Stimulated activated CD4-positive, alpha-beta T cell treated with anti-CD3 and anti-CD28 coated beads, Interleukin-15, amount 100 ng/mL, for 24 hours (primary cell): ENCODE data around the gene C1orf52.
A peak's percentile ranks its signal among the peaks of the same experiment; 100 is the strongest.
"Not testable (repeated sequence)": the region's sequence is repeated elsewhere in the genome, so short reads cannot be mapped to it uniquely, and the experiment has no call there.

ENCODE experiments used
- DNase-seq: peaks from one replicate; pipeline ENCODE4 v3.0.0-alpha.2; 2020

The C1orf52 gene

DNA sequence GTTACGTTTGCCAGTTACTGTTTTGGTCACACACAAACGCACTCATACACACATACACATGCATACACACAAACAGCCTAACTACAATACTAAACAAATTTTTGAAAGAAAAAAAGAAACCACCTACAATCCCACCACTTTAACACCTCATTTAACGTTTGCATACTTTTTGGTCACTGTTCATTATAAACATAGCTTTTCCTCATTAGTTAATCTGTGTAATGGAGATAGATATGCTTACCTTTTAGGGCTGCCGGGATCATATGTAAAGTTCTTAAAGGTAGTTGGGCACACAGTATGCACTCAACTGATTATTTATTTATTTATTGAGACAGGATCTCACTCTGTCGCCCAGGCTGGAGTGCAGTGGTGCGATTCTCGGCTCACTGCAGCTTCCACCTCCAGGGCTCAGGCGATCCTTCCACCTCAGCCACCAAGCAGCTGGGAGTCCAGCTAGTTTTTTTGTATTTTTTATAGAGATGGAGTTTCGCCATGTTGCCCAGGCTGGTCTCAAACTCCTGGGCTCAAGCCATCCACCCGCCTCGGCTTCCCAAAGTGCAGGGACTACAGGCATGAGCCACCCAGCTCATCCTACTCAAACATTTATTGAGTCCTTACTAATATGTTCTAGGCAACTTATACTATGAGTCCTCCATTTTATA lies 17.6 kb upstream of the C1orf52 start:
- no peak for DNase-seq

DNA sequence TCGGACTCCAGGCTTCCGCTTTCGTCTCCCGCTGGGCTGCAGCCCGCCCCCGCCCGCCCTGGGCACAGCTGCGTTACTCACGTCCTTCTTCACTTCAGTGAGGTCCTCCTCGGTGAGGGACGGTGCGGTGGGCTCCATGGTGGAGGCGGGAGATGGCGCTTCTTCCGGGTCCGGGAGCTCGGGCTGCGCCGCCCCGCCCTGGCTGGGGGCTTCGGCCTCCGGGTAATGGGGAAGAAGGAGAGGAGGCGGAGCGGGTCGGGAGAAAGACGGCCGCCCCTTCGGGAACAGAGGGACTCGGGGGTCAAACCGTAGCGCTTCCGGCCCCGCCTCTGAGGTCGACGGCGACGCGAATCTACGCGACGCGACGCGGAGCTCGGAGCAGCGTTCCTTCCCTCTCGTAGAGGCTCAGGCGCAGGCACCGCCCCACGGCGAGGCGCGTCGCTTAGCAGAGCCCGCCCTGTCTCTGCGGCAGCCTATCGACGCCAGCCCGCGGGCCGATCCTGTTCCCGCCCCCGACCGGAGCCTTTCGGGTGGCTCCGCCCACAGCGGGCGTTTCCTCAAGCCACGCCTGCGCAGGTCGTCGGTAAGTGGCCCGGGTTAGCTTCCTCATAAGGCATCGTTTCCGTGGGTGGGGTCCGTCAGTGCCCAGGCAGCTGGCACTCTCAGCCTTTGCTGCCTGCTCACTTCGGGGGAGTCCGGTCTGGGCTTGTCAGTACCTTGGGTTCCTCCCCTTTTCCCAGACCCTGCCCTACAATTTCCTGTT lies 16.9 kb upstream of the C1orf52 start, which contains the start of gene BCL10:
Gene BCL10 (minus strand): TSS at position 418 of the 763 bp plus-strand sequence. CDS start 280 bp downstream, at position 138.
- DNase-seq = peak; percentile 98

DNA sequence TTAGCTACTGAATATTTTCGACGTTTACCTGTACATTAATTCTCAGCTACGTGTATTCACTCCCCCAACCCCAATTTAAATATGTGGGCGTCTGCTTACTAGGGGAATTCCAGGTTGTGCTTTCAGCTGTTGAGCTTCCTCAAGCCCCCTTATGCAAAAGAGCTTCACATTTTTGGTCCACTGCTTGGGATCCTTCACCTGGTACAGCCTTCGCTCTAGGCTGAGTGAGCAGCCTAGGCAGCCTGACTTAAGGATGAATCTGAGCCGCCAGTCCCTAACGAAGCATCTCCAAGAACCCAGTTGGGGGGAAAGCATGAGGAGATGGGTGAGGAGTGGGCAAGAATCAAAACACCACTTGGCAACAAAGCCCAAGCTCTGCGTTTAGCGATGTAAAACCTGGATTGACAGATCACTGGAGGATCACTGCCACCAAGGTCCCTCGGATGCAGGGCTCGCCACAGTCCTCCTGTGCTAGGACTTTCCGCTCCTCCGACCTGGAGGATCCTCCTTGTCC lies 16.3 kb upstream of the C1orf52 start:
- DNase-seq = no peak

DNA sequence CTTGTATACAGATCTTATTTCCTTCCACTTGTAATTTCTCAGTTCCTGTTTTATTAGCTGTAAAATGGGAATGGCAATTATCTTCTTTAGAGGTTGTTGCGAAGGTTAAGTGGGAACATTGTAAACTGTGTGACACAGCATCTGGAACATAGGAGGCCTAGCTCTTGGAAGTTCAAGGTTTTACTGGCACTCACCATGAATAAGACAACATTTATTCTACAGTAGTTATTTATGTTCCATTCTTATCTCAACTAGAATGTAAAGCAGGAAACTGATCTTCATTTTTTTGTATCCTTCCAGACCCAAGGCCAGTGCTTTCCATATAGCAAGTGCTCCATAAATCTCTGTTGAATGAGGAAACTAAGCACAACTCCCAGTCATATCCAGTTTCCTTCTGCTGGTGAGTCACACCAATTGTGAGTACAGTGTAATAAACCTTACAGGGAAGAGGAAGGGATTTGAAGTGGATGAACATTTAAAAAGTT lies 15.5 kb upstream of the C1orf52 start:
- no peak for DNase-seq

DNA sequence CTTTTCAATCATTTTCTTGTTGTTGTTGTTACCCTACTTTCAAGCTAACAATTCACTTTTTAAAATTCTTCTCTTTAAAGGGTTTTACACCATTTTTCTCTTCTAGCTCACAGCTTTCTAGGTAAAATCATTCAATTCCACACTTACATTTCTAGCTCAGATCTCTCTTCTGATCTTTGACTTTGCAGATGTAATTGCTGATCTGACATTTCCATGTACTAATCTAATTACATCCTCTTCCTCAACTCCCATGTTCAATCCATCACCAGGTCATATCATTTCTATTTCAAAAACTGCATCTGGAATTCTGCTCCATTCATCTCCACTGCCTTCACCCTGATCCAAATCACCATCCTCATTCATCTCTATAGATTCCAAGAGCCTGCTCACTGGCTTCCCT lies 13.9 kb upstream of the C1orf52 start:
- DNase-seq = no peak

DNA sequence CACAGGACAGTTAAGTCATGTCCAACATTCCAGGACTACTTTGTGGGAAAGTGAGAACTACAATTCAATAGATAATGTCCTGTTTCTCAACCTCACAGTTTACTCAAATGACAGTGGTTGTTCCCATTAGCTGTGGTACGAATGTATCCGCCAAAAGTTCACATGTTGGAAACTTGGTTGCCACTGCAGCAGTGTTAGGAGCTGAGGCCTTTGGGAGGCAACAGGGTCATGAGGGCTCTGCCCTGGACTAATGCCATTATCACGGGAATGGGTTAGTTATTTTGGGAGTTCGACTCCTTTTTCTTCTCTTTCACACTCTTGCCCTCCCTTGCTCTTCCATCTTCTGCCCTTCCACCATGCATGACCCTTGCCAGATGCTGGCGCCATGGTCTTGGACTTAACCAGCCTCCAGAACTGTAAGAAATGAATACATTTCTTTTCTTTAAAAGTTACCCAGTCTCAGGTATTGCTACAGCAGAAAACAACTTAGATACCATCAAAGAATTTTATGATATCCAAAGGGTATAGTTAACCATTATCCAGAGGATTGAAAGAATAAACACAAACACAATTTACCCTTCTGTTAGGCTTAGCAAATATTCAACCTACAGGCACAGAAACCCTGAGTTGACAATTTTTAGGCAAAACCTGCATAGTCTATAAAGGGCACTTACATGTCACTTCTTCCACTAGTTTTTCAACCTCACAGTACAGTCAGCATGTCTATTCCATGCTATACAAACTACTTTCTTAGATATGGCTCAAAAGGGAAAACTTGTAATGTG lies 9.5 kb upstream of the C1orf52 start:
- DNase-seq = no peak

DNA sequence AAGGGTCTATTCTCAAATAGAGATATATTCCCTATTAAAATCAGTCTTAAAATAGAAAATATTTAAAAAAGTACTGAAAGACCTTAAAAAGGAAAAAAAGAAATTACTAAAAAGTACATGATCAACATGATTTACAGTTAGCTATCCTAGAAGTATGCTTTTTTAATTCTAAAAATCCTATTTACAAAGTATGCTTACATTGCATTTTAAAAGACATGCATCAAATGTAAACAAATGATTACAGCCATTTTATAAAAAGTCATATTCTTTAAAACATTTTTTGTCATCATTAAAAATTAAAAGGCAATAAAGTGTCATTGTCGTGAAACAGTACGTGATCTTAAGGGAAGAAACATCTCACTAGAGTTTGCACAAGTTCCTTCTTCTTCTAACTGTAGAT lies 7.9 kb upstream of the C1orf52 start:
- DNase-seq = no peak

DNA sequence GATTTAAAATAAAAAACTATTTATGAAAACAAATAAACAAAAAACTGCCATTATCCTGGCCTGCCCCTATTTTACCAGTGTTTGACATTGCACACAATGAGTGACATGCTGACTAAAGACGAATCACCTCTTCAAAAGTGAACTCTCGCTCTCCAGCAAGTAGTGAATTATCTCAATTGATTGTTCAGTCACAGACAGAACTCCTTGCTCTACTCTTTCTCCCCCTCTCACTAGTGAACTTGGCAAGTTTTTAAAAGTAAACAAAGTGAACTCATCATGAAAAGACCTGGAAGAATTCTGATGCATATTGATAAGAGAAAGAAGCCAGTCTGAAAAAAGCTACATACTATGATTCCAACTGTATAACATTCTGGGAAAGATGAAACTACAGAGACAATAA lies 4.7 kb upstream of the C1orf52 start:
- DNase-seq = no peak

DNA sequence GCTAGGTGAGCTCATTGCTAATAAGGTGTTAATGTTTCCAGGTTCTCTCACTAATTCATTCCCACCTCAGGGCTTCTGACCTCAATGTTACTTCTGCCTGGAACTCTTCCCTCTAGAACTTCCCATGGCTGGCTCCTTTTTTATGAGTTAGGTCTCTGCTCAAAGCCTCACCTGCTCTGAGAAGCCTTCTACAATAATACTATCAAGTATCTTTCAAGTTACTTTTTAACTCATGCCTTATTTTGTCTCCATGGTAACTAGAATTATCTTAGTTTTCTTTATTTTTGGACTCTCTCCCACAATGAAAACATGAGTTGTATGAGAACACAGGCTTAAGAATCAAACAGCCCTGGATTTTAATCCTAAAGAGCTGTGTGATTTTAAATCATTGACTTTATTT lies 3.5 kb upstream of the C1orf52 start:
- no peak for DNase-seq

DNA sequence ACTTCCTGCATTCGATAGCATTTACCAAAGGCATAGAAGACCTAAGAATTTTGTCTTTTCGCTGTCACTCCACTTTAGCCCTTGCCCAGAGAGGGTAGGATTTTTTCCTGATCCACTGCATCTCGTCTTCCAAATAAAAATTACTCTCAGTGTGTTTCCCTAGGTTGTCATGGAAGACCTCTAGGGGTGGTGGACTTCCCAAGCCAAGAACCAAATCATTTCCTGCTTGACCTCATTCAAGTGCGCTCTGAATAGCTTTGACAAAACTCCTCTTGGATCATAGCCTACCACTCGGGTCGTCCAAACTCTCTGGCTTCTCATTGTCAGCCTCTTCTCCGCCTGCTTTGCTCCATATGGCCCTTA lies 431 bp upstream of the C1orf52 start:
- DNase-seq = no peak

DNA sequence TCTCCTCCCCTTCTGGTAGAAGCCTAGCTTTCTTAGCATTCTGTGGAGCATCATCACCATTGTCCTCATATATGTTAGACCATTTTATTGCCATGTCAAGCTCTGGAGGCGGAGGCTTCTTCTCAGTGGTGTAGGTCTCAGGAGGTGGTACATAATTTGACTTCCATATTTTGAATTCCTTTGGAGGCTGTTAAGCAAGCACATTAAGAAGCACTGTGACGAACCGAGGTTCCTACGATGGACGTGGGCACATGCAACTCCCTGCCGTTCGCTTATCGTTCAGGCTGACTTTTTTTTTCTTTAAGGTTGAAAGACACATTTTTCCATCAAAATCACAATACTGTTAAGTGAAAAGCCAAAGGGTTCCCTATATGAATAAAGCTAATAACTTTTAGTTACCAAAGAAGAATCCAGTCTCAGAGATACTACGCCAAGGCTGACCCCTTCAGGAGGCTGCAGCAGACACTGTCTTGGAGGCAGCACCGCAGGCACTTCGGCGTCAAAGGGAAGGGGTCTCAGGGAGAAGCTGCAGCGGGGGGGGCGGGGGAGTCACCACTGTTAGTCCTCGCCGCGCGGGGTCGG lies 835 bp downstream of the C1orf52 start:
- DNase-seq = no peak

DNA sequence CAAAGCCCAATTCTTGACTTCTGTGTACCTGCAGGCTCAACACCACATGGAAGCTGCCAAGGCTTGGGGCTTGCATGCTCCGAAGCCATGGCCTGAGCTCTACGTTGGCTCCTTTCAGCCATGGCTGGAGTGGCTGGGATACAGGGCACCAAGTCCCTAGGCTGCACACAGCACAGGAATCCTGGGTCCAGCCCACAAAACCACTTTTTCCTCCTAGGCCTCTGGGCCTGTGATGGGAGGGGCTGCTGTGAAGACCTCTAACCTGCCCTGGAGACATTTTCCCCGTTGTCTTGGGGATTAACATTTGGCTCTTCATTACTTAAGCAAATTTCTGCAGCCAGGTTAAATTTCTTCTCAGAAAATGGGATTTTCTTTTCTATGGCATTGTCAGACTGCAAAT lies 10.4 kb downstream of the C1orf52 start:
- DNase-seq = not testable (repeated sequence)

DNA sequence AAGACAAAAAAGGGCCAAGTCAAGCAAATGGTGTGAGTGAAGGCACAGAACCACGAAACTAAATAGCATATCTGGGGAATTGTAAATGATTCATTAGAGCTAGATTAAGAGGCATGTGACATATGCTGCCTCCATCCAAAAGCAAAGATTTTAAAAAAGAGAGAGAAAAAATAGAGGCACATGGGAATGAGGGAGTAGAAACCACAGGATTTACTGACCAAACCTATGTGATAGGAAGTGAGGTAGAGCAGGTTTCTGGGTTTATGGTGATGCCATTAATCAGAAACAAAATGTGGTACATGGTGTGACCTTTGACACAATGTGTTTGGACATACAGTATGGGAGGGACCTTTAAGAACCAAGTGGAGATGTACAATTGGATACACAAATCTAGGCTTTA lies 13.6 kb downstream of the C1orf52 start:
- no peak for DNase-seq

DNA sequence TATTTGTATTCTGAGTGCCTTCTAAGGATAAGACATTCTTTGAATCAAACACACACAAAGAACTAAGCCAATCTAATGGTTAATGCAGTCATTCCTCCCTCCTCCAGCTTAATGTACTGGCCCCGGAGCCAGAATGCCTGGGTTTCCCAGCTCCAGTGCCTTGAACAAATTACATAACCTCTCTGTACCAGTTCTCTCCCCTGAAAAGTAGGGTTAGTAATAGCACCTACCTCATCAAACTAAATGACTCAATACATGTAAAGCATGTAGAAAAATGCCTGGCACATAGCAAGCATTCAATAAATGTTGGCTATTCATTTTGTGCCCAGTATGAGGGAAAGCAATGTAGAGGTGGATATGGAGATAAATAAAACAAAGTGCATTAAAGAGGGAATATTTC lies 14.0 kb downstream of the C1orf52 start:
- no peak for DNase-seq

DNA sequence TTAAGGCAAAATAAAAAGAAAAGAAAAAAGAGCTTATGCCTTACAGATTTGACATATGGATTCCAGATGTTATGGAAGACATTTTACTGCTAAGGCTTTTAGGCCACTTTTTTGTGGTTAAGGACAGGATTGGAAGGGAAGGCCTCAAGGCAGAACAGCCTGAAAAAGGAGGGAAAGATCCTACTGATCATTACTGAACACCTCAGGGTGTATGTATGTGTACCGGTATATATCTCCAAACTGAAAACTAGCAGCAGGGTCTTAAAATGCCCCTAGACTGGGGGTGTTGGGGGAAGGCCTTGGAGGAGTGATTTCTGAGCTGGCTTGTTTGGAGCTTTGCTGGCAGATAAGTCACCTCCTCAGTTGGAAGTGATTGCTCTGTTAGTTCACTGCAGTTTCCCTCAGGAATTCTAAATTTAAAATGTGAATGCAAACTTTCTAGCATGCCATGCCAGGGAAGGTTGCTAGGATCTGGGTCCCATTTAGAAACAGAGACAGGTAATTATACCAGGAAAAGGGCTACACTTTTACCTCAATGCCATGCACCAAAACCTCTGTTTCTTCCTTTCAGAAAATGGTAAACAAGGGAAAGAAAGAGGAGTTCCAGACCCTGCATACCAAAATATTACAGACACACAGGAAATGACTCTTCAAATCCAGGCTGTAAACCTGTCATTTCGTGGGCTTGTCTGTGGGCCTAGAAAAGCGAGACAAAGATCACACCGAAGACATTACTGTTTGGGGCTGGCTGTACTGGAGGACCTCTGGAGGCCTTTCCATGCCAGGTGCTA lies 15.0 kb downstream of the C1orf52 start:
- no peak for DNase-seq

DNA sequence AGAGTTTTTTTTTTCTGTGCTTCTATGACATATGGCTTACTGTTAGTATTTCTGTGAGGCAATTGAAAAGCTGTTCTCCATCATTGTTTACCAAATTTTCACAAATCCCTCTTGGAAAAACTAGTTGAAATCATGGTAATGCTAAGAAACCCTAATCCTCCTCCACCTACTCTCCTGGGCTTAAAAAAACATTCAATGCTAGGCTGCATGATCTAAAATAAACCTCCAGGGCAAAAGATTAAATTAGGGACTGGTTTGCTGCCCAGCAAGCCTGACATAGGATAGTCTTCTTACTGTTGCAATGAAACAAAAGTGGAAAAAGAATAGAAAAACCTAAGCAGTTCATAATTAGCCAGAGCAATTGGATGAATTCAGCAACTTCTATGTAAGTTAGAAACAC lies 16.1 kb downstream of the C1orf52 start:
- no peak for DNase-seq

DNA sequence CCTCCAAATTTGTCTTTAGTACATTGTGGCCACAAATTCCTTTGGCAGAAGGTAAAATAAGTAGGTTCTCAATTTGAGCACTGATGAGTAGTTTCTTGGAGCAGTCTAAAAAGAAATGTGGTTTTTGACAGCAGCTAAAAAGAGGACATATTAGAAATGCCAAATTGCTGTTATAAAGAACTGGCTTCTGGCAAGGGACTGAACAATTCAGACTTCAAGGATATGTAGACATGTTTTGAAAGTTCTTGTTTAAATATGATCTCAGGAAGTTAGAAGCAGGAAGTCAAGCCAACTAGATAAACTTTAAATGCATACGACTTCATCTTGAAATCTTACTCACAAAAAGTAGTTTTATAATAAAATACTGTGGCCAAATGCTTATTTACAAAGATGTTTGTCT lies 18.8 kb downstream of the C1orf52 start:
- DNase-seq = no peak

DNA sequence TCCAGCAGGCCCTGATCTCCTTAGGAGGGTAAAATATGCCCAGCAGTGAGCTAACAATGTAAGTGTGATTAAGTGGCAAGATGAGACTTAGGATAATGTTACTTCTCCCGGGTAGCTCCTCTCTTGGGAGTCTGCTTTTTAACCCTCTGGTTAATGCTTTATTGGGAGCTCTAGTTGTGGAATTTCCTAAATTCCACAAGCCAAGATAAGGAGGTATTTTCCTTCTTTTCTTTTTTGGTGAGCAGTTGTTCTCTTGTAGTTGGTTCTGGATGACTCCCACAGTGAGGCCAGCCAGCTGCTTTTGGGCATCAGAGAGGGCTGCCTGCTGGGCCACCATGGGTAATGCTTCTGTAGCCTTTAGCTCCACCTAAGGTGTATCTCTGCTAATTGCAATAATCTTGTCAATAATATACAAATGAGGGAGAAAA lies 19.3 kb downstream of the C1orf52 start:
- peak; percentile 17 for DNase-seq

DNA sequence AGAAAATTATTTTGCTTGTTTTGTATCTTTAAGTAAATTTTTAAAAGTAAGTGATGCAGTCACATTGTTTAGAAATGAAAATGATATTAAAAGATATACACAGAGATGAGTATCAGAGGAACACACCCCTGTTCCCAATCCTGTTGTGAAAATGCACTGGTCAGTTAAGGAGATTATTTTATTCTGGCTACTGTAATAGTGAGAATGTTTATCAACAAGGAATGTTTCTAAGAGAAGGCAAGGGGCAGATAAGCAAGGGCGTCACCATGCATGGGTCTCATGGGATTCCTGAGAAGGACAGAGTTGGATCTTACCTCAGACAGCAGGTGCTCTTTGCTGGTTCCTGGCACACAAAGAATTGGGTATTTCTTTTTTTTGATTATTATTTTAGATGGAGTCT lies 21.8 kb downstream of the C1orf52 start:
- DNase-seq = no peak

DNA sequence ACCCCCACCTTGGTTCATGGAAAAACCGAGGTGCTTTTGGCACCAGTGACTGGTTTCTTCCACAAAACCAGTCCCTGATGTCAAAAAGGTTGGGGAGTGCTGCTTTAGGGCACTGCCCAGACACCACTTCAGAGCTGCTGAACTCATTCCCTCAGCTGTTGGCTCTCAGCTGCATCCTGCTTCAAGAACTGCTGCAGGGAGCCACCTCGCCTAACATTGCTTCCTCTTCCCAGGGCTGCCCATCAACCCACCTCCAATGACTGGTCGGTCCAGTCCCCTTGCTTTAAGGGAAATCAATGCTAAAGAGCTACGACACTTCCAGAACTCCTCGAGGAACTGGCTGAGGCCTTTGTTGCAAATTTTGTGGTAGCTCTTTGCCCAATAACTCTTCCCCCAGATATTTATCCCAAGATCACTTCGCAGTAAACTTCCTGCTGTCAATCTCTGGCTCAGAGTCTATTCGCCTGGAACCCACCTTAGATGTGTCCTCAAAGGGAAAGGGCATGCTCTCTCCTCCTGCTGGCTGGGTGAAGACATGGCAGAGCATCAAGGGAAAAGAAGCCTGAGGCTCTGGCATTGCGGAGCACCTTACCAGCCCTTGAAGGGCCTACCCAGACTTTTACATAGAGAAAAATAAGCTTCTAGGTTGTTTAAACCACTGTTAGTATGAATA lies 29.0 kb downstream of the C1orf52 start:
- DNase-seq = no peak

DNA sequence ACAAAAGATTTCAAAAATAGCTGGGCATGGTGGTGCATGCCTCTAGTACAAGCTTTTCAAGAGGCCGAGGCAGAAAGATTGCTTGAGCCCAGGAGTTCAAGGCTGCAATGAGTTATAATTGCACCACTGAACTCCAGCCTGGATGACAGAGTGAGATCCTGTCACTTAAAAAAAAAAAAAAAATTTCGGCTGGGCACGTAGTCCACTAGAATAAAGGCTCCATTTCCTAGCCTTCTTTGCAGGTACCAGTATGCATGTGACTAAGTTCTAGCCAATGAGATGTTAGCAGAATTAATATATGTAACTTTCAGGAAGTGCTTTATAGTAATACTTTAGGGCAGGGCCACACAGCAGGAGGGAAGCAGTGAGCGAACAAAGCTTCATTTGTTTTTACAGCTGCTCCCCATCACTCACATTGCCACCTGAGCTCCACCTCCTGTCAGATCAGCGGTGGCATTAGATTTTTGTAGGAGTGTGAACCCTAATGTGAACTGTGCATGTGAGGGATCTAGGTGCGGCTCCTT lies 29.8 kb downstream of the C1orf52 start:
- DNase-seq = no peak
